ENCODE measurements around the gene LNP1.

- TF ChIP-seq CTCF (IDR thresholded peaks at IDR 0.05) (no peak), EZH2phosphoT487 (IDR thresholded peaks at IDR 0.05) (no peak)
Observed at GRCh38 chr3:100465892-100466777, 64.8 kb downstream of the LNP1 start.

Data from neural progenitor cell (in vitro differentiated cells).